Esophagus muscularis mucosa (tissue), 4 donors: ENCODE measurements around the gene TTC27. TPM values are rescaled to one million over a fixed set of nuclear protein-coding genes. Genes with fewer than 3 reads are reported as not detected.

ENCODE experiments used
- DNase-seq: peaks from one replicate; pipeline ENCODE4 v3.0.0-alpha.2; 2017; ENCODE audit errors: extremely low spot score
- H3K27ac ChIP-seq, 4 donors: fragments of 200-600 bp; sonication (generic); replicated peaks in 1 of 4; 1 replicate in 3 of 4; 2 replicates in 1 of 4; pipeline ENCODE4 v1.5.1; 2016 to 2019; ENCODE audit warnings: mild to moderate bottlenecking in 1 of 4
- H3K27me3 ChIP-seq, 4 donors: fragments of 200-600 bp; sonication (generic); one replicate each; pipeline versions ENCODE4 v1.5.1 to v1.6.0; 2016 to 2019
- H3K36me3 ChIP-seq, 4 donors: fragments of 200-600 bp; sonication (generic); one replicate each; pipeline ENCODE4 v1.5.1; 2016 to 2019
- H3K4me1 ChIP-seq, 4 donors: fragments of 200-600 bp; sonication (generic); one replicate each; pipeline ENCODE4 v1.5.1; 2016 to 2019
- H3K4me3 ChIP-seq, 4 donors: fragments of 200-600 bp; sonication (generic); 1 replicate in 2 of 4; 2 replicates in 2 of 4; pipeline ENCODE4 v1.5.1; 2016 to 2019; ENCODE audit warnings: mild to moderate bottlenecking in 4 of 4, moderate library complexity in 1 of 4
- H3K9me3 ChIP-seq, 4 donors: fragments of 200-600 bp; sonication (generic); 1 replicate in 3 of 4; 2 replicates in 1 of 4; pipeline ENCODE4 v1.5.1; 2016 to 2019
- CTCF ChIP-seq, 3 experiments: fragments of 200-600 bp in 2 of 3; fragments of 450-650 bp in 1 of 3; sonication (generic) in 2 of 3; IDR thresholded peaks; one replicate each; pipeline ENCODE4 v1.5.1; 2017 to 2019; ENCODE audit warnings: antibody characterized with exemption in 3 of 3, mild to moderate bottlenecking in 2 of 3, moderate library complexity in 1 of 3
- EP300 ChIP-seq: sonication (generic); formaldehyde crosslinking; IDR thresholded peaks from one replicate; pipeline ENCODE4 v1.6.1; 2017; ENCODE audit warnings: antibody characterized with exemption
- POLR2A ChIP-seq: fragments of 450-650 bp; IDR thresholded peaks from one replicate; pipeline ENCODE4 v1.6.1; 2017; ENCODE audit warnings: antibody characterized with exemption, moderate library complexity, mild to moderate bottlenecking, low read depth
- POLR2AphosphoS5 ChIP-seq, 2 donors: sonication (generic); formaldehyde crosslinking; IDR thresholded peaks; one replicate each; pipeline ENCODE4 v1.6.1; 2017; ENCODE audit warnings: antibody characterized with exemption in 2 of 2
- WGBS: methylation state at CpG from one replicate; pipeline ENCODE4 v1.1.5; 2018; 5-methylcytosine and 5-hydroxymethylcytosine counted together
- intact Hi-C: fragments of 100-400 bp; cut with DNase I; formaldehyde crosslinking; loops from one replicate; pipeline ENCODE4 v1.15.1; 2023
- total RNA-seq, 4 donors: library from RNA; depleted of rRNA; stranded (reverse); fragments of >200 nt; gene quantifications; one replicate each; pipeline versions ENCODE4 v1.1.0 to v1.2.1, GENCODE V29; 2016

Gene TTC27
- total RNA-seq, 4 donors from 2014 or later, result 9.8 to 13.7 (median 12.3) TPM

DNA sequence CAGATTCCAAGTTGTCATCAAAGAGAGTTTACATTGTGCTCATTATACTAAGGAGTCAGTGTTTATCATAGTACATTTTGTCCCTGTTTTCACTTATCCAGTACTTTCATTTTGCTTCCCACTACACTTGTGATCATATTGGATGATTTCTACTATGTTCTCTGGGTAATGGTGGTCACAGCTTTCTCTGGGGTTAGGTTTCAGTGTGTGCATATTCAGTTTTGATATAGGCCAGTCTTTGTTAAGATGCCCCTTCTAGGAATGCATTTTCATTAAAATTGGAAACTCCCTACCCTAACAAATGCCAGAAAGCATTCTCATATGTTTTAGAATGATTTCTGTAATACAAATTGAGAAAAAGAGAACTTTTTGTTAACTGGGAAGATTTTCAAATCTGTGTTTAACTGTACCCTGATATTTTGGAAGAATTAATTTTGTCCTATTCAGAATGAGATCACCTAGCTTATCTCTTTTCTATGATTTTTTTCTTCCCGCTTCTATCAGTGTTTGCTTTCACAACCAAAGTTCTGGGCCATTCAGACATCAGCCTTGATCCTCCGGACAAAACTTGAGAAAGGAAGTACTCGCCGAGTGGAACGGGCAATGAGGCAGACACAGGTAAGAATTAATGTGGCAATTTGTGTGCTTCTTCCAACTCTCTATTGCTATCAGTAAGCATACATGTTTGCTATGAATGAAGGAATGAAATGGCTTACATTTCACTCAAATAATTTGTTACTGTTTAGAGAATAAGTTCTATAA, 74.6 kb downstream of the TTC27 start:
- no peak for TF ChIP-seq EP300
- Histone ChIP-seq H3K27me3 (no peaks in the 10 kb centered on the region), H3K36me3 (peaks cover 0 to 19% (median 15%) of the 10 kb centered on the region in 4 donors), H3K4me1 (peaks cover 0 to 4% (median 0%) of the 10 kb centered on the region in 4 donors), H3K4me3 (no peak overlapping the region), H3K27ac (no peak overlapping the region), H3K9me3 (no peaks in the 10 kb centered on the region)
- intact Hi-C loops, result no loop called here
- 72% methylated on average over 5 of the region's 5 CpGs for WGBS
- DNase-seq, result no peak

- no peak for DNase-seq
- H3K4me1 ChIP-seq, result peaks cover 13 to 17% (median 14%) of the 10 kb centered on the region in 4 donors
- H3K36me3 ChIP-seq, result peaks cover 0 to 19% (median 13%) of the 10 kb centered on the region in 4 donors
- intact Hi-C loops, result no loop called here
- no peak overlapping the region for H3K4me3 ChIP-seq
- WGBS, result 75% methylated on average over 5 of the region's 5 CpGs
- no peak for TF ChIP-seq POLR2A
- TF ChIP-seq EP300, result no peak
- no peak for TF ChIP-seq CTCF (IDR thresholded peaks at IDR 0.05)
- no peak for TF ChIP-seq POLR2AphosphoS5 (IDR thresholded peaks at IDR 0.05)
- H3K9me3 ChIP-seq, result no peaks in the 10 kb centered on the region
- H3K27me3 ChIP-seq, result no peaks in the 10 kb centered on the region
- no peak overlapping the region for H3K27ac ChIP-seq
Observed at GRCh38 chr2:32706815-32707579, 79.1 kb downstream of the TTC27 start.

GRCh38 chr2:32711219-32711618, 83.4 kb downstream of the TTC27 start:
- H3K4me1 ChIP-seq, result peaks cover 21 to 33% (median 30%) of the 10 kb centered on the region in 4 donors
- TF ChIP-seq POLR2A (no peak), POLR2AphosphoS5 (IDR thresholded peaks at IDR 0.05) (no peak)
- DNase-seq, result no peak
- H3K4me3 ChIP-seq, result no peak overlapping the region
- peak overlapping the region; percentile 8 to 56 (median 20) for H3K27ac ChIP-seq
- no peaks in the 10 kb centered on the region for H3K36me3 ChIP-seq
- intact Hi-C loops, result no loop called here
- H3K9me3 ChIP-seq, result no peaks in the 10 kb centered on the region
- WGBS, result 30% methylated on average over 4 of the region's 4 CpGs
- H3K27me3 ChIP-seq, result no peaks in the 10 kb centered on the region

- Histone ChIP-seq H3K36me3 (no peaks in the 10 kb centered on the region), H3K9me3 (no peaks in the 10 kb centered on the region), H3K4me1 (peaks cover 21 to 33% (median 30%) of the 10 kb centered on the region in 4 donors), H3K27ac (peak overlapping the region; percentile 8 to 56 (median 20)), H3K27me3 (no peaks in the 10 kb centered on the region), H3K4me3 (no peak overlapping the region)
- TF ChIP-seq EP300 (no peak), POLR2A (no peak), CTCF (IDR thresholded peaks at IDR 0.05) (no peak), POLR2AphosphoS5 (IDR thresholded peaks at IDR 0.05) (no peak)
- DNase-seq, result no peak
- intact Hi-C loops, result no loop called here
- WGBS, result 27% methylated on average over 4 of the region's 4 CpGs
Observed at GRCh38 chr2:32711908-32712501, 84.2 kb downstream of the TTC27 start.

DNA sequence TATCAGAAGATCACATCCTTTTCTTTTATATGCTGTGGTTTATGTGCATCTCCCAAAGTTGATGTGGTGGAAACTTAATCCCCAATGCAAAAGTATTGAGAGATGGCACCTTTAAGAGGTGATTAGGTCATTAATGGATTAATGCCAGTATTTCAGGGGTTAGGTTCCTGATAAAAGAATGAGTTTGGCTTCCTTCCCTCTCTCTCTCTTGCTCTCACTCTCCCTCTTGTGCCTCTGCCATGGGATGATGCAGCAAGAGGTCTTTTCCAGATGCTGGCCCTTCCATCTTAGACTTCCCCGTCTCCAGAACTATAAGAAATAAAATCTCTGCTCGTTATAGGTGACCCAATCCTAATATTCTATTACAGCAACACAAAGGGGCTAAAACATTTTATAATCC, 85.0 kb downstream of the TTC27 start:
- TF ChIP-seq CTCF (IDR thresholded peaks at IDR 0.05) (no peak), POLR2AphosphoS5 (IDR thresholded peaks at IDR 0.05) (no peak), POLR2A (no peak), EP300 (no peak)
- no peaks in the 10 kb centered on the region for H3K27me3 ChIP-seq
- H3K27ac ChIP-seq, result peak overlapping the region in 1 of 4 donors; percentile 56
- WGBS, result 59% methylated on average over 2 of the region's 2 CpGs
- no peaks in the 10 kb centered on the region for H3K36me3 ChIP-seq
- no peaks in the 10 kb centered on the region for H3K9me3 ChIP-seq
- peaks cover 21 to 33% (median 30%) of the 10 kb centered on the region in 4 donors for H3K4me1 ChIP-seq
- DNase-seq, result no peak
- intact Hi-C loops, result no loop called here
- no peak overlapping the region for H3K4me3 ChIP-seq
